HG03097 (cell line): ENCODE measurements around the gene PTPRT.

Experiments
- ATAC-seq: cut with Tn5 transposase; IDR thresholded peaks from one replicate; pipeline ENCODE4 v1.9.1; 2021; ENCODE audit not compliant: unreplicated experiment, low FRiP score

The PTPRT gene

GRCh38 chr20:42649748-42650147 is 540.0 kb downstream of the PTPRT start:
- no peak for ATAC-seq

- no peak for ATAC-seq
Observed at GRCh38 chr20:42646250-42646649, 543.5 kb downstream of the PTPRT start.

GRCh38 chr20:42641886-42642285 is 547.8 kb downstream of the PTPRT start:
- no peak for ATAC-seq

- ATAC-seq: no peak
Observed at GRCh38 chr20:42639140-42639539, 550.6 kb downstream of the PTPRT start.

GRCh38 chr20:42635699-42636411 is 553.9 kb downstream of the PTPRT start:
- no peak for ATAC-seq

GRCh38 chr20:42634156-42634555 is 555.5 kb downstream of the PTPRT start:
- no peak for ATAC-seq

GRCh38 chr20:42628683-42629082 is 561.0 kb downstream of the PTPRT start:
- ATAC-seq: no peak

- no peak for ATAC-seq
Observed at GRCh38 chr20:42613076-42613475, 576.6 kb downstream of the PTPRT start.

- ATAC-seq: no peak
Observed at GRCh38 chr20:42611889-42612837, 577.5 kb downstream of the PTPRT start.

- no peak for ATAC-seq
Observed at GRCh38 chr20:42611423-42611822, 578.3 kb downstream of the PTPRT start.

GRCh38 chr20:42610070-42610469 is 579.6 kb downstream of the PTPRT start:
- no peak for ATAC-seq

- no peak for ATAC-seq
Observed at GRCh38 chr20:42609618-42610017, 580.1 kb downstream of the PTPRT start.

- ATAC-seq: no peak
Observed at GRCh38 chr20:42604998-42605956, 584.4 kb downstream of the PTPRT start.

- no peak for ATAC-seq
Observed at GRCh38 chr20:42603655-42604054, 586.1 kb downstream of the PTPRT start.

- ATAC-seq: no peak
Observed at GRCh38 chr20:42598581-42598980, 591.1 kb downstream of the PTPRT start.

- ATAC-seq: no peak
Observed at GRCh38 chr20:42595625-42596024, 594.1 kb downstream of the PTPRT start.

GRCh38 chr20:42594659-42595058 is 595.0 kb downstream of the PTPRT start:
- no peak for ATAC-seq

GRCh38 chr20:42594011-42594410 is 595.7 kb downstream of the PTPRT start:
- ATAC-seq: no peak

GRCh38 chr20:42589976-42590639 is 599.6 kb downstream of the PTPRT start:
- ATAC-seq: no peak

GRCh38 chr20:42588847-42589246 is 600.9 kb downstream of the PTPRT start:
- ATAC-seq: no peak
